HG02885 (cell line): ENCODE measurements around the gene NXT2.
"Not testable (repeated sequence)": the region's sequence is repeated elsewhere in the genome, so short reads cannot be mapped to it uniquely, and the experiment has no call there.

Source experiments
- ATAC-seq: cut with Tn5 transposase; IDR thresholded peaks from one replicate; pipeline ENCODE4 v1.9.1; 2021; ENCODE audit warnings: mild to moderate bottlenecking; ENCODE audit not compliant: unreplicated experiment, poor library complexity

Gene NXT2

GRCh38 chrX:109536439-109537323, at the start of gene NXT2:
NXT2 (plus strand) TSS chrX:109536844; CDS start chrX:109537007, 163 bp downstream.
- ATAC-seq, result peak; percentile 97

DNA sequence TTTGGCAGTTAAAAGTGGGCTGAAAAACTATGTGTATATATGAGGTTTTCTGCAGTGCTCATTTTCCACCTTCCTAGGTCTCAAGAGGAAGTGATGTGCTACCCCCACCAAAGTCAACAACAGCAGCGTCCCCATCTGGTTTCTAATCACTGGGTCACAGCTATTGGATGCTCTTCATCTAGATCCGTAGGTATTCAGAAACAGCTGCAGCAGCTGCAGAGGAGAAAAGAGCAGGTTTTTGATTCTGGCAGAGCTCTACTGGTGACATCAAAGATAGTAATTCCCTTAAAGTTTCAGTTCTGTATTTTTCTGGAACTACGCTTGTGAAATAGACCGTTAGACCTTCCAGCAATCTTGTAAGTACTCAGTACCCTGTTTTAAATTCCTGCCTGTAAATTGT, 49.0 kb upstream of the NXT2 start:
- ATAC-seq, result peak; percentile 68

DNA sequence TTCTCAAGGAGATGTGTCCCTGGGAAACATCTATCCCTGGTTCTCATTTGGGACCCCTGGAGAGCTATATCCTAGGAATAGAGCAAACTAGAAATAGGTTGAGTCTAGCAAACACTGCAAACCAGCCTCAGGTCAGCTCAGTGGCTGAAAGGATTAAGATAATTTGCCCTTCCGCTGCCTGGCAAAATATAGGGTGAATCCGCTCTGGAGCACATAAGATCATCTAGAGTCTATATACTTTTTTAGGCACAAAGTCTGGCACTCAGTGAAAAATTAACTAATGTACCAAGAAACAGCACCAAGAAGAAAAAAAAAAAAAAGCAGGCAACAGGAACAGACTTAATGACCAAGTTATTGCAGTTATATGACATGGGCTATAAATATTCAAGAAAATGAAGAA, 47.5 kb upstream of the NXT2 start:
- no peak for ATAC-seq

DNA sequence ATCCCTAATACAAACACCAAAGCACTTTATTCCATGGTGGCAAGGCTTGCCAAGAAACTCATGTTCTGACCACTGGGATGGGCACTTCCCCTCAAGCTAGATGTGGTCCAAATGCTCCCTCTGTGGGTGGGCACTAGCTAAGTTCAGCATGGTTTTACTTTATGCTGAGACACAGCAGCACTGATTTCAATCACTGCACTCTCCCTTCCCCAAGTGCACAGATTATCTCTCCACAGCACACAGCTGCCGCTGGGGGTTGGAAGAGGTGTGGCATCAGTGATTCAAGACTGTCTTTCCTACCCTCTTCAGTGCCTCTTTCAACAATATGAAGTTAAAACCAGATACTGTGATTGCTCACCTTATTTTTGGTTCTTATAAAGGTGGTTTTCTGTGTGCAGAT, 38.2 kb upstream of the NXT2 start:
- ATAC-seq, result no peak

DNA sequence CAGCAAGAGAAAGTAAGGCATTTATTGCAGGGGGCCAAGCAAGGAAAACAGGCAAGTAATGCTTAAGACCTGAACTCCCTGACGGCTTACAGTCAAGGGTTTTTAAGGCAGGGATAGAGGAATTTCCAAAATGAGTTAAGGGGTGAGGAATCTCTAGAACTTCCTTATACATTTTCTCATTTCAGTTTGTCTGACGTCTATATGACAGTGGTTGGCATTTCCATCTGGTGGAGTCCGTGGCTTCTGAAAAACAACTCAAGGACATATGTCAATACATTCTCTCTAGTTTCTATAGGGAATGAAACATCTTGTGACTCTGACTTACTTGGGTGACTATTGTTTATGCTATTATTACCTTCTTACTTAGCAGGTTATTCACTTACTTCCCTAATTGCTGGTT, 35.5 kb upstream of the NXT2 start:
- no peak for ATAC-seq

GRCh38 chrX:109508915-109509314, 27.7 kb upstream of the NXT2 start:
- no peak for ATAC-seq

DNA sequence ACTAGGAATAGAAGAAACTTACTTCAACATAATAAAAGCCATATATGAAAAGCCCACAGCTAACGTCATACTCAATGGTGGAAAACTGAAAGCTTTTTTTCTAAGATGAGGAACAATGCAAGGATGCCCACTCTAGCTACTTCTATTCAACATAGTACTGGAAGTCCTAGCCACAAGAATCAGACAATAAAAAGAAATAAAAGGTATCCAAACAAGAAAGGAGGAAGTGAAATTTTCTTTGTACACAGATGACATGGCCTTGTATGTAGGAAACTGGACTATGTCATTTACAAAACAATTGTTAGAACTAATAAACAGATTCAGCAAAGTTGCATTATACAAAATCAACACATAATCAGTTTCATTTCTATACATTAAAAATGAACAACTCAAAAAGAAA, 25.5 kb upstream of the NXT2 start:
- ATAC-seq, result no peak

GRCh38 chrX:109519001-109519400, 17.6 kb upstream of the NXT2 start:
- no peak for ATAC-seq

GRCh38 chrX:109533005-109533404, 3.6 kb upstream of the NXT2 start:
- no peak for ATAC-seq

GRCh38 chrX:109533631-109534030, 3.0 kb upstream of the NXT2 start:
- no peak for ATAC-seq

GRCh38 chrX:109534933-109535332, 1.7 kb upstream of the NXT2 start:
- ATAC-seq, result no peak

DNA sequence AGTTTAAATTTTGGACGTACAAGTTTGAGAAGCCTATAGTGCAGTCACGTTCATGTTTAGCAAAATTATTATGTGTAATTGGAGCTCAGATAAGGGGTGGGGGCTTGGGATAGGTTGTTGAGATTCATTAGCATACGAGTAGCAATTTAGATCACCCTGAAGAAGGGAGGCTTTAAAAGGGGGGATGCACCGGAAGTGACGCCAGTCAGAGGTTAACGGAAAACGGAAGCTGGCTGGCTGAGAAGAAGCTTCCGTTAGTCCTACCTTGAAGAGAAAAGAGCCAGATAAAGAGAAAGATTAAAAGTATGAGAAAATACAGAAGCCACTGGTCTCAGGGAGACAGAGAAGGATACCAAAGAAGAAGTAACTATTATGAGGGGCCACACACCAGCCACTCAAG, 1.1 kb upstream of the NXT2 start:
- no peak for ATAC-seq

DNA sequence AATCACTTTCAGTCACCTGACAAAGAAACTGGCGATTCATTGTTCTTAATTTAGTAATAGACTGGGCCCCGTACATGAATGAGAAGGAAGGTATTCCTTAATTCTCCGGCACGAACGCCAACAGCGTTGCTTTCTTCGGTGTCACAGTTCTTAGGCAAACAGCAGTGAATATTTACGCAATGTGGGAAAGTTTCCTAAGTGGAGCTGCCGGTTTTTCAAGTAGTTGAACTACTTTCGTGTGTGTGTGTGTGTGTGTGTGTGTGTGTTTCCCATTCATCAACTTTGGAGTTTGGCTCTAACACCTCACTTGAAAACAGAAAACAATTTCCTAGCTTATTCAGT, 651 bp downstream of the NXT2 start:
- ATAC-seq, result no peak

GRCh38 chrX:109539007-109539406, 2.4 kb downstream of the NXT2 start:
- ATAC-seq, result not testable (repeated sequence)

DNA sequence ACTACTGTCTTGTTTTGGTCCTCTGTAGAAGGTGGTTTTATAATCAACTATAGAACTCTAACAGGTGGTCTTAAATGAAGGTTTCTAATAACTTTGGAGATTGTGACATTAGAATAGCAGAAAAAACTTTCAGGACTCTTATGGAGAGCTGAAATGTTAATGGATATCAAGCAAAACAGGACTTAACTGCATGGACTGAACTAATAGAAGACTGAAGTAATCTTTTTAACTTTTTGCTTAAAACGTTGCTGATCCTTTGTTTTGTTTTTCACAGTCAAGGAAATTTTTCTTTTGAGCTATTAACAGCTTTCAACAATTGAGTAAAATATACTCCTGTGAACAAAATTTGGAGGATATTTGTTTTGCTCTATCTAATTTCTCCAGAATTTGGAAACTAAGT, 17.2 kb downstream of the NXT2 start:
- no peak for ATAC-seq

- ATAC-seq, result not testable (repeated sequence)
Observed at GRCh38 chrX:109576083-109576482, 39.4 kb downstream of the NXT2 start.

DNA sequence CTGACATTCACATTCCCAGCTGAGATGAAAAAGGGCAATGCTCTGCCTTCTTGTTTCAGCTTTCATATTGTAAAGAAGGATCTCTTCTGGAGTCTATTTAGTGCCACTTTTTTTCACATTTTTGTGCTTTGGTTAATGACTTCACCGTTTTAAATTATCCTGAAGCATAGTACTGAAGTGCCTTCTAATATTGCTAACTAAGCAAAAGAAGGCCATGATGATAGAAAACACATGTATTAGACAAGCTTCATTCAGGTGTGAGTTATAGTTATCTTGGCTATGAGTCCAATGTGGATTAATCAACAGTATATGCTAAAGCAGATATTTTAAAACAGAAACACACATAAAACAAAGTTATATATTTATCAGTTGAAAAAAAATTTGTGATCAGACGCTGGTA, 40.4 kb downstream of the NXT2 start:
- no peak for ATAC-seq

DNA sequence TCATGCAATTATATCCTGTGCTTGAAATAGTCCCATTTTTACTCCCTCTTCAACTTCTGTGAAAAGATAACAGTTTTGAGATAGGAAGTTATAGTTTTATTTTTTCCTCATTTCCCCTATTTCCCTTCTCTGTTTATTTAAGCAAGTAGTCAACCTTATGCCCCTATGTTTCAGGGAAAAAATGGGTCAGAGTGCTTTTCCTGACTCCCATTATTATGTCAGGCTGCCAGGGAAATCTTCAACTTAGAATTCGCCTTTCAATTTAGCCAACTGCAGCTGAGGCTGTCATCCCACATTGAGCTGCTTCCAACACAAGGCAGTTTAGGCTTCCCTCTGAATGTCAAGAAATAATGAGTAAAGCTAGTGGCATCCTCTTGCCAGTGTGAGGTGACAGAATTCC, 42.3 kb downstream of the NXT2 start:
- no peak for ATAC-seq

GRCh38 chrX:109585488-109585887, 48.8 kb downstream of the NXT2 start:
- no peak for ATAC-seq

DNA sequence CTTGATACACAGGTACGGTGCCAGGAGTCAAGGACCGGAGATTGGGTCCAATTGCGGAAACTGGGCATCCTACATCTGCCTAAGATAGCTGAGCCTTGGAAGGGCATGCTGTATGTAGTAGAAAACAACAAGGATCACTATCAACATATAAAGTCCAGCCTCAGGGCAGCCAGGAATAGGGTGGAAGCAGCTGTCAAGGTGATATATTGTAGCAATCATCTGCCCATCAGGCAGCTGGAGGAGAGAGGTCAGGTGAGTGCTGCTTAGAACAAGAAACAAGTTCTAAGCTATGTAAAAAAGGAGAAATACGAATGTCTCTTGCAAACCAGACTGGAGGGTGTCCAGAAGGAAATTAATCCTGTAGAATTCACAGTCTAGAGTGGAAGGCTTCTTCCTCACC, 53.5 kb downstream of the NXT2 start:
- ATAC-seq, result no peak
